OCI-M2 (cell line): ENCODE results near the gene IGDCC3.

Experiments
- DNase-seq: peaks from one replicate; lab custom pipeline; 2025; ENCODE audit not compliant: unreplicated experiment; lab: John Stamatoyannopoulos, UW

Gene IGDCC3

GRCh38 chr15:65329288-65329983, 48.4 kb downstream of the IGDCC3 start:
- DNase-seq = no peak

GRCh38 chr15:65328506-65329287, 49.1 kb downstream of the IGDCC3 start:
- no peak for DNase-seq

- no peak for DNase-seq
These were observed 50.0 kb downstream of the IGDCC3 start for GRCh38 chr15:65327651-65328393.

GRCh38 chr15:65326818-65327217, 51.0 kb downstream of the IGDCC3 start:
- DNase-seq = no peak

GRCh38 chr15:65326117-65326526, 51.7 kb downstream of the IGDCC3 start:
- DNase-seq = no peak

GRCh38 chr15:65323071-65323511, 54.7 kb downstream of the IGDCC3 start:
- no peak for DNase-seq

GRCh38 chr15:65318870-65319356, 58.9 kb downstream of the IGDCC3 start:
- DNase-seq = no peak

GRCh38 chr15:65312400-65312916, 65.3 kb downstream of the IGDCC3 start:
- DNase-seq = no peak

GRCh38 chr15:65311760-65312159, 66.0 kb downstream of the IGDCC3 start:
- no peak for DNase-seq

- no peak for DNase-seq
These were observed 67.2 kb downstream of the IGDCC3 start for GRCh38 chr15:65310431-65311137.

- no peak for DNase-seq
These were observed 67.9 kb downstream of the IGDCC3 start for GRCh38 chr15:65309882-65310418.

GRCh38 chr15:65307978-65308377, 69.8 kb downstream of the IGDCC3 start:
- no peak for DNase-seq

GRCh38 chr15:65306551-65306950, 71.3 kb downstream of the IGDCC3 start:
- no peak for DNase-seq

GRCh38 chr15:65305776-65306175, 72.0 kb downstream of the IGDCC3 start:
- DNase-seq = no peak

- no peak for DNase-seq
These were observed 72.5 kb downstream of the IGDCC3 start for GRCh38 chr15:65305150-65305758.

- DNase-seq = peak; percentile 65
These were observed 73.2 kb downstream of the IGDCC3 start, which contains the start of gene RNU5B-1 for GRCh38 chr15:65304381-65305149. RNU5B-1 (plus strand) TSS chr15:65304677.

- DNase-seq = no peak
These were observed 74.0 kb downstream of the IGDCC3 start for GRCh38 chr15:65303687-65304380.

GRCh38 chr15:65302061-65302460, 75.7 kb downstream of the IGDCC3 start:
- no peak for DNase-seq
